ENCODE data around the gene ZSCAN22. TPM values are rescaled to one million over a fixed set of nuclear protein-coding genes. Genes with fewer than 3 reads are reported as not detected.
A peak's percentile ranks its signal among the peaks of the same experiment; 100 is the strongest.

The ZSCAN22 gene
- total and polyA plus RNA-seq, 2 donors = 1.2 TPM

DNA sequence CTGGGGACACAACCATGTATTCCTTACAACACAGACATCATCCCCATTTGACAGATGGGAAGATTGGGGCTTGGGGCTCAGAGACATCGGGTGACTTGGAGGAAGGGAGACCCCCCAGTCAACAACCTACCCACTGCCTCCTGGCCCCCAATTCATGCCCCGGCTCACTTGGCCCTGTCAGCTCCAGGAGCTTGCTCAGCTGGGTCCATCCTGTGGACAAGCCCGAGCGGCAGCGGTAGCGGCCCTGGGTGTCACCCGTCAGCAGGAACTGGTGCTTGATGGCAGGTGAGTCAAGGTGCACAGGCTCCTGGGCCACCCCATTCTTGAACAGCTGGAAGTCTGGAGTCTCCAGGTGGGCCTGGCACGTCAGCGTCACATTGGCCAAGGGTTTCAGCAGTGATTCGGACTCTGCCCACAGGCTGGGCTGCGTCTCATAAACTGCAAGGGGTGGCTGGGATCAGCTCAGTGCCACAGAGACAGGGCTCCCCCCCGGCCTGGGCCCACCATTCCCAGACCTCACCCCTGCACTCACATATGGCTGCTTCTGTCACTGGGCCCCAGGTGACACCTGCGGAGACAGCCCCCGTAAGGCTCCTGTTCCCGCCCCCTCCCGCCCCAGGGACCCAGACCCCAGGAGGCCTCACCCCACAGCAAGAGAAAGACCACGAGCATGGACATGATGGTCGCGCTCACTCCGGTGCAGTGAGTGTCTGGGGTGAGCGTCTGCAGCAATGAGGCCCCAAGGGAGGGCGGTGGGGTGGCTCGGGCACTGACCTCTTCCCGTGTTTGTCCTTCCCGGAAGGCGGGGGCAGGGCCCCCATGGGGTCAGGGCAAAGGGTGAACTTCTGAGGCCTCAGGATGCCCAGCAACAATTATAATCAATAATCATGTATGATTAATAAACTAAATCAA lies 26.2 kb downstream of the ZSCAN22 start, which contains the start of gene A1BG:
TSS of gene A1BG (minus strand) at position 733 of the 912 bp plus-strand sequence. CDS start at position 678, 55 bp downstream.
- H3K27me3 ChIP-seq (ENCODE audit: control insufficient read depth in 2 of 2, insufficient read depth in 1 of 2, low read length in 1 of 2) = peaks cover 22 to 76% of the 10 kb centered on the region in 2 donors
- no peak for DNase-seq (ENCODE audit: low read depth in 6 of 9, low spot score in 9 of 9)
- peaks cover 0 to 4% of the 10 kb centered on the region in 2 donors for H3K36me3 ChIP-seq (ENCODE audit: control insufficient read depth in 2 of 2, insufficient read depth in 2 of 2, low read length in 1 of 2)
- H3K9me3 ChIP-seq (ENCODE audit: control insufficient read depth in 2 of 2, insufficient read depth in 1 of 2, low read length in 1 of 2) = peaks cover 0 to 13% of the 10 kb centered on the region in 2 donors
- no peak within 1 kb of the TSS for H3K4me3 ChIP-seq (ENCODE audit: low read length in 2 of 2)
- no peak within 1 kb of the TSS for H3K27ac ChIP-seq (ENCODE audit: low read depth in 1 of 2, low read length in 1 of 2)
- peaks cover 8 to 28% of the 10 kb centered on the region in 2 donors for H3K4me1 ChIP-seq (ENCODE audit: control insufficient read depth in 2 of 2, insufficient read depth in 2 of 2, low read length in 2 of 2)
- WGBS = 96% methylated on average over 26 of the region's 26 CpGs

DNA sequence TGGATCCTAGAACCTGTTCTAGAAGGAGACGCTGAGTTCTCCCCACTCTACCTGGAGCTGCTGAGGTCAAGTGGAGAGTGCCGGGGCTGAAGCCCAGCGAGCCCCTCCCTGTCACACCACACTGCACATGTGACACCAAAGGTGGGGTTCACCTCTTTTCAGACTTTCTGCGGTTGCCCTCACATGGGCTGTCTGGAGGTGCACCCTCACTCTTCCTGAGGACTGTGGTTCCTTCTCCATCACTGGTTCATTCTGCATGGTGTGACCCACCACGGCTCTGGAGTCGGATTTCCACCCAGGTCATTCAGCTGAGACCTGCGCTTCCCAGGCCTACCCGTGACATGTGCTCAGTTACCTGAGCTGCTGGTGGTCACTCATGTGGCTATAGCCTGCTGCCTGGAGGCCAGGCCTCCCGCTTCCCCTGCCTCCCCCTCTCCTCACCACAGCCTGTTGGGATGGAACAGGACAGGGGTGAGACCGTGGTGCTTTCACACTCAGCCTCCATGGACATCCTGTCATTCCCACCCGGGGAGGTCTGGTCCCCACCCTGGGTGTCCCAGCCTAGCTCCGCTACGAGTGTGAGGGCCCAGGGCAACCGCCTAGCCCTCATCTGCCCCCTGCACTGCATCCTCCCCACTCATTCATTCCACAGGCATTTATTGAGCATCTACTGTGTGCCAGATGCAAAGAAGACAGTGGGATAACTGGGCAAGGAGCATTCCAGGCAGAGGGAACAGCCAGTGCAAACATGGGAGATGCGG lies 27.1 kb downstream of the ZSCAN22 start:
- no peak for DNase-seq (ENCODE audit: low read depth in 6 of 9, low spot score in 9 of 9)

DNA sequence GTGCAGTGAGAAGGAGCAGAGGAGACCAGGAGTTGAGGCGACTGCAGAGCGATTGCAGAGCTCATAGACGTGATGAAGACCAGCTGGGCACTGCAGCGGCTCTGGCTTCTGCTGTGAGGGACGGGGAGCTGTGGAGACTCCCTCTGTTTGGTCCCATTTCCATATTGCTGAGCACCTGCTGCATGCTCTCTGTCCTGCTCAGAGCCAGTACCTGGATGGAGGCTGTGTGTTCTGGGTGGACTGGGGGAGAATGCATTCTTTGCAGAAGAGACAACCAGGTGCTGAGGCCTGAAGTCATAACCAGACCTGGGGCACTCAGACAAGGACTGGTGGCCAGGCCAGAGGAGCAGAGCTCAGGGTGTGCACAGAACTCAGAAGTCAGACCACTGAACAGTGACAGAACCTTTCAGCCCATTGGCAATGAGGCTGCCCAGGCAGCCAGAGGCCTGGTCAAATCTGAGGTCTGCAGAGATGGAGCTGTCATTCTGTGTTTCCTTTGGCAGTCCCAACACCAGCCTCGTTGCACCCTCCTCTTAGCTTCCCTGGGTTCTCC lies 27.8 kb downstream of the ZSCAN22 start:
- no peak overlapping the region for H3K27ac ChIP-seq (ENCODE audit: low read depth in 1 of 2, low read length in 1 of 2)
- H3K27me3 ChIP-seq (ENCODE audit: control insufficient read depth in 2 of 2, insufficient read depth in 1 of 2, low read length in 1 of 2) = peaks cover 22 to 73% of the 10 kb centered on the region in 2 donors
- peaks cover 0 to 13% of the 10 kb centered on the region in 2 donors for H3K9me3 ChIP-seq (ENCODE audit: control insufficient read depth in 2 of 2, insufficient read depth in 1 of 2, low read length in 1 of 2)
- H3K4me3 ChIP-seq (ENCODE audit: low read length in 2 of 2) = no peak overlapping the region
- no peak for DNase-seq (ENCODE audit: low read depth in 6 of 9, low spot score in 9 of 9)
- H3K36me3 ChIP-seq (ENCODE audit: control insufficient read depth in 2 of 2, insufficient read depth in 2 of 2, low read length in 1 of 2) = peaks cover 0 to 4% of the 10 kb centered on the region in 2 donors
- 90% methylated on average over 6 of the region's 6 CpGs for WGBS
- peaks cover 8 to 25% of the 10 kb centered on the region in 2 donors for H3K4me1 ChIP-seq (ENCODE audit: control insufficient read depth in 2 of 2, insufficient read depth in 2 of 2, low read length in 2 of 2)

More for the DNA sequence above, 27.1 kb downstream of the ZSCAN22 start:
- peaks cover 0 to 13% of the 10 kb centered on the region in 2 donors for H3K9me3 ChIP-seq (ENCODE audit: control insufficient read depth in 2 of 2, insufficient read depth in 1 of 2, low read length in 1 of 2)
- H3K27me3 ChIP-seq (ENCODE audit: control insufficient read depth in 2 of 2, insufficient read depth in 1 of 2, low read length in 1 of 2) = peaks cover 22 to 75% of the 10 kb centered on the region in 2 donors
- H3K27ac ChIP-seq (ENCODE audit: low read depth in 1 of 2, low read length in 1 of 2) = no peak overlapping the region
- WGBS = 97% methylated on average over 15 of the region's 15 CpGs
- peaks cover 0 to 4% of the 10 kb centered on the region in 2 donors for H3K36me3 ChIP-seq (ENCODE audit: control insufficient read depth in 2 of 2, insufficient read depth in 2 of 2, low read length in 1 of 2)
- H3K4me1 ChIP-seq (ENCODE audit: control insufficient read depth in 2 of 2, insufficient read depth in 2 of 2, low read length in 2 of 2) = peaks cover 8 to 25% of the 10 kb centered on the region in 2 donors
- no peak overlapping the region for H3K4me3 ChIP-seq (ENCODE audit: low read length in 2 of 2)

DNA sequence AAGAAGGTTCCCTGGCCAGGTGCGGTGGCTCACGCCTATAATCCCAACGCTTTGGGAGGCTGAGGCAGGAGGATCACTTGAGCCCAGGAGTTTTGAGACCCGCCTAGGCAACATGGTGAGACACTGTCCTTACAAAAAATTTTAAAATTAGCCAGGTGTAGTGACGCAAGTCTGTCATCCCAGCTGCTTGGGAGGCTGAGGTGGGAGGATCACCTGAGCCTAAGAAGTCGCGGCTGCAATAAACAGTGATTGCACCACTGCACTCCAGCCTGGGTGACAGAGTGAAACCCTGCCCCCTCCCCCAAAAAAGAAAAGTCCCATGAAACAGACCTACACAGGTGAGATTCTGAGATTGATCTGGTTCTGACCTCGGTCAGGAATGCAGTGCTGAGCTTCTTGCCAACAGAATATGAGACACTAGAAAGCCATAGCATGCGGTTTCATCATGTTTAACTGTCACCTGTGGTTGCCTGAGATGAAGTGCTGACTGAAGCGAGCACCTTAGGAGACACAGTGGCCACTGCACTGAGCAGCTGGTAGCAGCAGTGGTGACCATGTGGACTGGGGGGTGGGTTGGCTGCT lies 28.5 kb downstream of the ZSCAN22 start:
- peaks cover 0 to 4% of the 10 kb centered on the region in 2 donors for H3K36me3 ChIP-seq (ENCODE audit: control insufficient read depth in 2 of 2, insufficient read depth in 2 of 2, low read length in 1 of 2)
- 89% methylated on average over 10 of the region's 10 CpGs for whole genome bisulfite sequencing
- H3K4me3 ChIP-seq (ENCODE audit: low read length in 2 of 2) = no peak overlapping the region
- no peak overlapping the region for H3K27ac ChIP-seq (ENCODE audit: low read depth in 1 of 2, low read length in 1 of 2)
- H3K27me3 ChIP-seq (ENCODE audit: control insufficient read depth in 2 of 2, insufficient read depth in 1 of 2, low read length in 1 of 2) = peaks cover 14 to 65% of the 10 kb centered on the region in 2 donors
- peaks cover 0 to 13% of the 10 kb centered on the region in 2 donors for H3K9me3 ChIP-seq (ENCODE audit: control insufficient read depth in 2 of 2, insufficient read depth in 1 of 2, low read length in 1 of 2)
- no peak for DNase-seq (ENCODE audit: low read depth in 6 of 9, low spot score in 9 of 9)
- peaks cover 8 to 19% of the 10 kb centered on the region in 2 donors for H3K4me1 ChIP-seq (ENCODE audit: control insufficient read depth in 2 of 2, insufficient read depth in 2 of 2, low read length in 2 of 2)

DNA sequence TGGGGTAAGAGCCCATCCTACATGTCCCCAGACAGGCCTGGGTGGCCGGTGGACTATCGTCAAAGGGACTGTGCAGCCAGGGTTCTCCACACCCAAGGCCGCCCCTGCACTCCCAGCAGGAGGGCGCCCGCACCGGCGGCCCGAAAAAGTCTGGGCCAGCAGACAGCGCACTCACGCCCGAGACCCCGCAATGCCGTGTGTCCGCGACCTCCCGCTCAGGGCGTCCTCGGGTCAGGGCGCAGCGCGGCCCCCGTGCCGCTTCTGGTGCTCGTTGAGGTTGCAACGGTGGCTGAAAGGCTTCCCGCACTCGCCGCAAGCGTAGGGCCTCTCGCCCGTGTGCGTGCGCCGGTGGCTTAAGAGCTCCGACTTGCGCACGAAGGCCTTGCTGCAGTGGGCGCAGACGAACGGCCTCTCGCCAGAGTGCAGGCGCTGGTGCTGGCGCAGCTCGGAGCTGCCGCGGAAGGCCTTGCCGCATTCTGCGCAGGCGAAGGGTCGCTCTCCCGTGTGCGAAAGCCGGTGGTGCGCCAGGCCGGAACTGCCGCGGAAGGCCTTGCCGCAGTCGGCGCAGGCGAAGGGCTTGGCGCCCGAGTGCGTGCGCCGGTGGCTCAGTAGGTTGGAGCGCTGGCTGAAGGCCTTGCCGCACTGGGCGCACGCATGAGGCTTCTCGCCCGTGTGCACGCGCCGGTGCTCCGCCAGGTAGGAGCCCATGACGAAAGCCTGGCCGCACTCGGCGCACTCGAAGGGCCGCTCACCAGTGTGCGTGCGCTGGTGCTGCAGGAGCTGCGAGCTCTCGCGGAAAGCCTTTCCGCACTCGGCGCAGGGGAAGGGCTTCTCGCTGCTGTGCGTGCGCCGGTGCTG lies 29.3 kb downstream of the ZSCAN22 start:
- Histone ChIP-seq H3K4me1 (ENCODE audit: control insufficient read depth in 2 of 2, insufficient read depth in 2 of 2, low read length in 2 of 2) (peaks cover 8 to 19% of the 10 kb centered on the region in 2 donors), H3K9me3 (ENCODE audit: control insufficient read depth in 2 of 2, insufficient read depth in 1 of 2, low read length in 1 of 2) (peaks cover 0 to 13% of the 10 kb centered on the region in 2 donors), H3K27ac (ENCODE audit: low read depth in 1 of 2, low read length in 1 of 2) (peak overlapping the region in 1 of 2 donors; percentile 56), H3K27me3 (ENCODE audit: control insufficient read depth in 2 of 2, insufficient read depth in 1 of 2, low read length in 1 of 2) (peaks cover 13 to 57% of the 10 kb centered on the region in 2 donors), H3K36me3 (ENCODE audit: control insufficient read depth in 2 of 2, insufficient read depth in 2 of 2, low read length in 1 of 2) (peaks cover 0 to 2% of the 10 kb centered on the region in 2 donors), H3K4me3 (ENCODE audit: low read length in 2 of 2) (peak overlapping the region; percentile 13 to 52)
- peak in 7 of 9 donors; percentile 13 to 73 (median 30) for DNase-seq (ENCODE audit: low read depth in 6 of 9, low spot score in 9 of 9)
- 9% methylated on average over 94 of the region's 94 CpGs for WGBS

GRCh38 chr19:58356766-58357480 lies 30.1 kb downstream of the ZSCAN22 start:
- Histone ChIP-seq H3K27me3 (ENCODE audit: control insufficient read depth in 2 of 2, insufficient read depth in 1 of 2, low read length in 1 of 2) (peaks cover 13 to 55% of the 10 kb centered on the region in 2 donors), H3K27ac (ENCODE audit: low read depth in 1 of 2, low read length in 1 of 2) (peak overlapping the region in 1 of 2 donors; percentile 53), H3K4me3 (ENCODE audit: low read length in 2 of 2) (peak overlapping the region; percentile 13 to 52), H3K36me3 (ENCODE audit: control insufficient read depth in 2 of 2, insufficient read depth in 2 of 2, low read length in 1 of 2) (no peaks in the 10 kb centered on the region), H3K9me3 (ENCODE audit: control insufficient read depth in 2 of 2, insufficient read depth in 1 of 2, low read length in 1 of 2) (peaks cover 0 to 16% of the 10 kb centered on the region in 2 donors), H3K4me1 (ENCODE audit: control insufficient read depth in 2 of 2, insufficient read depth in 2 of 2, low read length in 2 of 2) (peaks cover 12 to 22% of the 10 kb centered on the region in 2 donors)
- DNase-seq (ENCODE audit: low read depth in 6 of 9, low spot score in 9 of 9) = no peak
- WGBS = 36% methylated on average over 75 of the region's 75 CpGs

DNA sequence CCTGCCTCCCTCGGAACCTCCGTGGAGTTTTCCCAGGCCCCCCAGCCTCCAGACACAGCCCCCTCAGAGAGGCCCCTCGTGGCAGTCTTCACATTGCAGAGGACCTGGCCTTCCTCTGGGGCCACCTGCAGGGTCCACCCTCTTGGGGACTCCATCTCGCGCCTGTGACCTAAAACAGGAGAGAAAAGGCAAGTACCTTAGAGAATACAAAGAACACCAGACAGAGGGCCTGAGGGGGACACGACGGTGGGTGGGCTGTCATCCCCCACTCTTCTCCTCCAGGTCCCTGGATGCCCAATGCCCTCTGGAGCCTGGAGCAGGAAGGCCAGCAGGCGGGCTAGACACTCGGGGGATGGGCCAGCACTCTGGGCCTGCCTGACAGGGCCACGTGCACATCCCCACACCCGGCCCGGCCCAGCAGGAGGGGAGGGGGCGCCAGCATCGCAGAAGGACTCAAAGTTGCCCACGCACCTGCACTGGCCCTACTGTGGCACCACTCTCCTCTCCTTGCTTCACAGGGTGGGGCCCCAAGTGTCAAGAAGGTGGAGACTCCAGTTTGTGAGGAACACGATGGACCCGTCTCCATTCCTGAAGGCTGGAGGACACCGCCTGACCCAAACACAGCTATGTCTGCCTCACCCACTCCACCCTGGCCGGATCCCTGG lies 30.8 kb downstream of the ZSCAN22 start:
- WGBS = 86% methylated on average over 19 of the region's 19 CpGs
- H3K4me3 ChIP-seq (ENCODE audit: low read length in 2 of 2) = no peak overlapping the region
- no peak for DNase-seq (ENCODE audit: low read depth in 6 of 9, low spot score in 9 of 9)
- no peaks in the 10 kb centered on the region for H3K36me3 ChIP-seq (ENCODE audit: control insufficient read depth in 2 of 2, insufficient read depth in 2 of 2, low read length in 1 of 2)
- H3K9me3 ChIP-seq (ENCODE audit: control insufficient read depth in 2 of 2, insufficient read depth in 1 of 2, low read length in 1 of 2) = peaks cover 0 to 18% of the 10 kb centered on the region in 2 donors
- H3K27me3 ChIP-seq (ENCODE audit: control insufficient read depth in 2 of 2, insufficient read depth in 1 of 2, low read length in 1 of 2) = peaks cover 13 to 54% of the 10 kb centered on the region in 2 donors
- H3K27ac ChIP-seq (ENCODE audit: low read depth in 1 of 2, low read length in 1 of 2) = no peak overlapping the region
- peaks cover 12 to 26% of the 10 kb centered on the region in 2 donors for H3K4me1 ChIP-seq (ENCODE audit: control insufficient read depth in 2 of 2, insufficient read depth in 2 of 2, low read length in 2 of 2)
